Eye (tissue), 1 donor: Measurements from ENCODE around the gene RBFOX2.
"Not testable (repeated sequence)": the region's sequence is repeated elsewhere in the genome, so short reads cannot be mapped to it uniquely, and the experiment has no call there.

Source experiments
- DNase-seq: peaks from one replicate; pipeline ENCODE4 v3.0.0-alpha.2; 2015

Gene RBFOX2

GRCh38 chr22:35818897-35819296, 209.7 kb downstream of the RBFOX2 start:
- no peak for DNase-seq

- no peak for DNase-seq
Measured at GRCh38 chr22:35812600-35812999, 216.0 kb downstream of the RBFOX2 start.

DNA sequence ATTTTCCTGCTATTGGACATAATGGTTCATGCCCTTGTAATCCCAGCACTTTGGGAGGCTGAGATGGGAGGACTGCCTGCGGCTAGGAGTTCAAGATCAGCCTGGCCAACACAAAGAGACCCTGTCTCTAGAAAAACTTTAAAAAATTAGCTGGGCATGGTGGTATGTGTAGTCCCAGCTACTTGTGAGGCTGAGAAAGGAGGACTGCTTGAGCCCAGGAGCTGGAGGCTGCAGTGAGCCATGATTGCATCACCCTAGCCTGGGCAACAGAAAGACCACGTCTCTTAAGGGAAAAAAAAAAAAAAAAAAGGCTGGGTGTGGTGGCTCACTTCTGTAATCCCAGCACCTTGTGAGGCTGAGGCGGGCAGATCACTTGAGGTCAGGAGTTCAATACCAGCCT, 217.0 kb downstream of the RBFOX2 start:
- DNase-seq = no peak

GRCh38 chr22:35809816-35810215, 218.8 kb downstream of the RBFOX2 start:
- DNase-seq = no peak

GRCh38 chr22:35808377-35808776, 220.2 kb downstream of the RBFOX2 start:
- DNase-seq = no peak

- DNase-seq = not testable (repeated sequence)
Measured at GRCh38 chr22:35806668-35807067, 222.0 kb downstream of the RBFOX2 start.

DNA sequence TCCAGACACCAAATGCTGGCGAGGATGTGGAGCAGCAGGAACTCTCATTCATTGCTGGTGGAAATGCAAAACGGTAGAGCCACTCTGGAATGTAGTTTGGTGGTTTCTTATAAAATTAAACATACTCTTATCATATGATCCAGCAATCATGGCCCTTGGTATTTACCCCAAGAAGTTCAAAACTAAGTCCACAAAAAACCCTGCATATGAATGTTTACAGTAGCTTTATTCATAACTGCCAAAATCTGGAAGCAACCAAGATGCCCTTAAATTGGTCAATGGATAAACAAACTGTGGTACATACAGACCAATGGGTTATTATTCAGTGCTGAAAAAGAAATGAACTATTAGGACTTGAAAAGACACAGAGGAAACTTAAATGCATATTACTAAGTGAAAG, 223.2 kb downstream of the RBFOX2 start:
- no peak for DNase-seq

DNA sequence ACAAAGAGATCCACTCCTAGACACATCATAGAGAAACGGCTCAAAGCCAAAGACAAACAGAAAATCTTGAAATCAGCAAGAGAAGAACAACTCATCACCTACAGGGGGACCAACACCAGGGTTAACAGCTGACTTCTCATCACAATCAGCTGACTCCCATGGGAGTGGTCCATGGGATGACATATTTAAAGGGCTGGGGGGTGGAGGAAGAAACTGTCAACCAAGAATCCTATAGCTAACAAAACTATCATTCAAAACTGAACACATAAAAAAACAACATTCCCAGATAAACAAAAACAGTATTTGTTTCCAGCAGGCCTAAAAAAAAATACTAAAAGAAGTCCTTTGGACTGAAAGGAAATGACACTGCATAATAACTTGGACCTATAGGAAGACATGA, 224.2 kb downstream of the RBFOX2 start:
- DNase-seq = no peak

GRCh38 chr22:35802885-35803284, 225.7 kb downstream of the RBFOX2 start:
- no peak for DNase-seq

DNA sequence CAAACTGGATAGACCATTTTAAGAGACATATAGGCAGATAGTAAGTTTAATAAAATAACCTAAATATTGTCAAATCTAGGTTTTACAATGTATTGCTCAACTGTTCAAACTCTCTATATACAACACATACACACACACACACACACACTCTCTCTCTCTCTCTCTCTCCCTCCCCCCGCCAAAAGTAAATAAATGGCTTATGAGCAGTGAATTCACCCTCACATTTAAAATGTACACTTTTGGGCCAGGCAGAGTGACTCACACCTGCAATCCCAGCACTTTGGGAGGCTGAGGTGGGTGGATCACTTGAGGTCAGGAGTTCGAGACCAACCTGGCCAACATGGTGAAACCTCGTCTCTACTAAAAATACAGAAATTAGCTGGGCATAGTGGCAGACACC, 227.3 kb downstream of the RBFOX2 start:
- DNase-seq = not testable (repeated sequence)

DNA sequence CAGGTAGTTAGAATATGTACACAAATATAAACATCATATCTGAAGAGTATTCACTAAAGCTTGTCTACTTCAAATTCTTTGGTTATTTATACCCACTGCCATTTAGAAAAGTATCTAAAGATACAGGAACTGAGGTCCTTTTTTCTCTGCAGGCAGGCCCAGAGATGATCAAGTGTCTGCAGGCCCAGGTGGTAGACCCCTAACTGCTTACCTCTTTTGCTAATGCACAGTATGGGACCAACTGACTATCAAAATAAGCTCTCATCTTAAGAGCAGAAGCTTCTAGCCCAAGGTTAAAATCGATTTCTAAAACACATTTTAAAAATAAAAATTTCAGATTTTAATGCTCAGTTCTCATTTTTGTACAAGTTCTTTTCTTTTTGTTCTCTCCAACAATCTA, 229.5 kb downstream of the RBFOX2 start:
- DNase-seq = no peak

GRCh38 chr22:35797411-35797810, 231.2 kb downstream of the RBFOX2 start:
- no peak for DNase-seq

DNA sequence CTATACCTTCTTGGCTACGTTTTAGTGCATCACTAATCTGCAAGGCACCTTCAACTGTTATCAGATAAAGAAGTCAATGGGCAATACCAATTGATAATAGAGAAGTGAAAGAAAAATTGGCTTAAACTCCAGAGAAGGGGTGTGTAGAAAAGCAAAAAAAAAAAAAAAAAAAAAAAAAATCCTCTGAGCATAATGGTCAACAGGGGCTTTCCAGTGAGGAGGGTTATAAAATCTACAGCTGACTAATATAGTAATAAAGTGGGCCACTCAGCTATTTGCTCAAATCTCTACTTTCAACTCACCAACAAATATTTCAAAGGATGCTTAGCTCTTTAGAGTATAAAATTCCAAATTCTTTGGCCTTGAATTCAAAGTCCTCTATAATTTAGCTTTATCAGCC, 233.1 kb downstream of the RBFOX2 start:
- DNase-seq = no peak

DNA sequence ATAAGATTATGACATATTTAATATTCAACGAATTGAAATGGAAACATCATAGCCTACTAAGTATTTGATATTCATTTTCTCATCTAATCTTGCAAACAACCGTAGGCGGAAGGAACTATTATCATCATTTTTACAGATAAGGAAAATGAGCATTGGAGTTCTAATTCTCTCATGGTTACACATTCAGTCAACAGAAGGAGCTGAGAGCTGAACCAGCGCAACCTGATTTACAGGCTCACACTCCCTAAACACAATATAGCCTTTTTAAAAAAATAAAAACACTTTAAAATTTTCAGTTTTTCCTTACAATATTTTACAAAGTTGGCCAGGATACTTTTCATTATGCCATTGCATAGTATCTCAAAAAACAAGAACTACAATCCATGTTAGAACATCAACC, 236.1 kb downstream of the RBFOX2 start:
- DNase-seq = no peak

DNA sequence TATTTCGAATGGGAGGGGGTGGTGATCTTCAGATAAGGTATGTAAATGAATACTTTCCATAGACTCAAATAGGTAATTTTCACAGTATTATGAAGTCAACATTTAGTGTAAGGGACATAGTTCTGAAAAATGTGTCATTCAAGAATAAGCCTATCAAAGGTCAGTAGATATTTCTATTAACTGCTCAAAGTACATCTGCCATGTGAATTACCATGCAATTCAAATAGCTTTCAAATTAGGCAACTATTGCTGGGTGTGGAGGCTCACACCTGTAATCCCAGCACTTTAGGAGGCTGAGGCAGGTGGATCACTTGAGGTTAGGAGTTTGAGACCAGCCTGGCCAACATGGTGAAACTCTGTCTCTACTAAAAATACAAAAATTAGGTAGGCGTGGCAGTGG, 236.8 kb downstream of the RBFOX2 start:
- DNase-seq = not testable (repeated sequence)

GRCh38 chr22:35785181-35785923, 243.3 kb downstream of the RBFOX2 start:
- no peak for DNase-seq

GRCh38 chr22:35784633-35785032, 244.0 kb downstream of the RBFOX2 start:
- DNase-seq = no peak

DNA sequence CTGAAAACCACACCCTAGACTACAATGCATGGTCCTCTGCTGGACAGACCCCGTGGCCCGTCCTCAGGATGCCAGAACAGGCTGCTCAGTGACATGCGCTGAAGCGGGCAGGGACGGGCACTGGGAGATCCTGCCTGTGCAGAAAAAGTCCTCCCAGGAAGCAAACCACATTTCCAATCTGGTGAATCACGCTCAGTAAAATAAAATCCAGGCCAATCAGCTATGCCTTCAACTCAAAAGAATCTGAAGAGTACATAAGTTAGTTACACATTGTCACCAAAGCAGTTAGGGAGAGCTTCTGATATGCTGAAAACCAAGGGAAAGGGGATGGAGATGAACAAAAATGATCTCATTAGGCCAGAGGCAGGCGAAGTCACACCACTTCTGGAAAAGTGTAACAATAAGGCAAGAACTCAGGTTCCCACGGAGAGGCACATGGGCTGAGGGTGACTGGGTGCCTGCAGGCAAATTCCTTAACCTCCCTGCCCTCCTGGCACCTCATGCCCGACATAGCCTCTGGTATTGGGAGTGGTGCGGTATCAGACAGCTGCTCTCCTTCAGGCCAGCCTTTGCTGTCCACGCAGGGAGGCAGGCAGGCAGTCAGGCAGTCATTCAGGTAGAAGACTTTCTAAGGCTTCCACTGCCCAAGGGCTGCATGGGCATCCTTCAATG, 244.5 kb downstream of the RBFOX2 start:
- no peak for DNase-seq

GRCh38 chr22:35782504-35782903, 246.1 kb downstream of the RBFOX2 start:
- no peak for DNase-seq

- DNase-seq = no peak
Measured at GRCh38 chr22:35781898-35782297, 246.7 kb downstream of the RBFOX2 start.

DNA sequence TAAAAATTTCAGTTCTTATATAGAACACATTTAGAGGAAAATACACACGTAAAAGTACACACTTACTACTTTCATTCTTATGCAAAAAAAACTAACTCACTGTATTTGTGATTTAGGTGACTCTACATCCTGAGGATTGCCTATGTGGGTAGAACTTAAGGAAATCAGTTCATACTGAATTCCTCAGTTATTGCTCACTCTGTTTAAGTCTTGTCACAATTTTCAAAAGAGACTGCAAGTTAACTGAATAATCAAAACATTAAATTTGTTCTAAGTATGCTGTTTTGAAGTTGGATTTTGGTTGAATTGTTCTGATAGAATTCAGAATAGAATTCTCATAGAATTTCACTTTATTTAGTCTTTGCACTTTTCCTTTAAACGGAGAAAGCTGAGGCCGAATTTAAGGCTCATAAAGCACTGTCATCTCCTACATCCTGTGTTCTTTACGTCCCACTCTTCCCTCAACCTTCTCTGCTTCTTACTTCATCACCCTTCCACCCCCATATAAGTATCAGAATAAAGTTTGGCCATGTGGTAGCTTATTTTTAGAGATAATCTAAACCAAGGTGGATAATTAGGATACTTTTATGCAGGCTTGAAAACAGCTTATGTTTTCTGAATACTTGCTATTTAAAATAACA, 251.2 kb downstream of the RBFOX2 start:
- no peak for DNase-seq

GRCh38 chr22:35775339-35775738, 253.3 kb downstream of the RBFOX2 start:
- no peak for DNase-seq

DNA sequence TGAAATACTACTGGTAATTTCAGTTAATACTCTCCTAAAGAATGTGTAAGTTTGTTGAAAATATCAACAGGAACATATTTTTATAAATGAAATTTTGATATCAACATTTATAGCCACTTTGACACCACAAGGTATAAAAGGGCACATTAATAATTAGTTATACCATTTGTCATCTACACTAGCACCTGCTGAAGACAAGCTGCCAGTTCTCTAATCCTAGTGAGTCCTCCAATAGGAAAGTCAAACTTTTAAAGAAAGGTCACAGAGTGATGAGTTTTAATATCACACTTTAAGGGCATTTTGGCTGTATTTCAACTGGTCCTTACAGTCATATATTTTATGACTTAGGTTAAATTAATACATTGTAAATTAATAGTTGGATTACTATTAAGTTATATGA, 258.6 kb downstream of the RBFOX2 start:
- DNase-seq = no peak
